Activated T-cell treated with anti-CD3 and anti-CD28 coated beads, Interleukin-2, amount 50 U/mL, for 72 hours (primary cell): Measurements from ENCODE around the gene CACNG5. TPM values are rescaled to one million over a fixed set of nuclear protein-coding genes. Genes with fewer than 3 reads are reported as not detected.
A peak's percentile ranks its signal among the peaks of the same experiment; 100 is the strongest.

Experiments used
- ATAC-seq, 2 donors: fragments of 150-1000 bp; cut with Tn5 transposase; replicated peaks in 1 of 2; 2 replicates each; pipeline ENCODE4 v1.10.0; 2021; ENCODE audit warnings: moderate library complexity in 2 of 2, mild to moderate bottlenecking in 1 of 2
- DNase-seq, 2 donors: peaks; one replicate each; pipeline ENCODE4 v3.0.0; 2021 to 2022; ENCODE audit warnings: mixed read lengths in 1 of 2
- H3K27ac Mint-ChIP-seq: one replicate; pipeline ENCODE4 v1.8.0; 2022; ENCODE audit warnings: mild to moderate bottlenecking, moderate library complexity, mixed read lengths
- H3K27me3 Mint-ChIP-seq: one replicate; pipeline ENCODE4 v1.8.0; 2022; ENCODE audit warnings: low read depth, mixed read lengths
- H3K36me3 Mint-ChIP-seq, 2 donors: one replicate each; pipeline ENCODE4 v1.8.0; 2022; ENCODE audit warnings: mixed read lengths in 2 of 2, mild to moderate bottlenecking in 1 of 2; ENCODE audit not compliant: insufficient read depth in 2 of 2
- H3K4me1 Mint-ChIP-seq: one replicate; pipeline ENCODE4 v1.8.0; 2022; ENCODE audit warnings: low read depth, mixed read lengths
- H3K4me3 Mint-ChIP-seq, 2 donors: one replicate each; pipeline ENCODE4 v1.8.0; 2022; ENCODE audit warnings: mild to moderate bottlenecking in 2 of 2, mixed read lengths in 2 of 2, moderate library complexity in 2 of 2
- H3K9me3 Mint-ChIP-seq, 2 donors: one replicate each; pipeline ENCODE4 v1.8.0; 2022; ENCODE audit warnings: mixed read lengths in 2 of 2
- total RNA-seq, 2 donors: library from RNA; stranded (reverse); gene quantifications; one replicate each; pipeline ENCODE4 v1.2.3, GENCODE V29; 2022

CACNG5 gene
- total RNA-seq, 2 donors from 2014 or later = not detected

DNA sequence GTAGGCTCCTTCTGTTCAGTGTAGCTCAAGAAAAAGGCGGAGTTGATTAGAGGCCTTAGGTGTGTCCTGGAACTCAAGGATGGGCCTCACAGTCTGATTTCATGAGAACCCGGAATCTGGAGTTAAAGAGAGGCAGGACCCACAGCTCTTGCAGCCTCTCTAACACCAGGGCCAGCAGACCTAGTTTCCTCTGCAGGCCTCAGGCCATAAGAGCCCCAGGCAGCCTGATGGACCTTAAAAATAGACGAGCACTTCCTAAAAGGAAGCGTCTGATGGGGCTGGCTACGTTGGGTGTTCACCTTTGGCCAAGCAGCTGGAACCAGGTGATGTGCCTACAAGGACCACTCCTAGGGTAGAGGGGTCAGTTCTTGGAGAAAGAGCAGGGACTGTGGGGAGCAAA is 7.6 kb downstream of the CACNG5 start:
- no peak for ATAC-seq
- Mint-ChIP-seq H3K4me3 (no peak overlapping the region), H3K4me1 (no peaks in the 10 kb centered on the region), H3K9me3 (peaks cover 2 to 6% of the 10 kb centered on the region in 2 donors), H3K36me3 (peaks cover 0 to 1% of the 10 kb centered on the region in 2 donors), H3K27ac (no peak overlapping the region), H3K27me3 (peaks cover 19% of the 10 kb centered on the region)
- DNase-seq = no peak

DNA sequence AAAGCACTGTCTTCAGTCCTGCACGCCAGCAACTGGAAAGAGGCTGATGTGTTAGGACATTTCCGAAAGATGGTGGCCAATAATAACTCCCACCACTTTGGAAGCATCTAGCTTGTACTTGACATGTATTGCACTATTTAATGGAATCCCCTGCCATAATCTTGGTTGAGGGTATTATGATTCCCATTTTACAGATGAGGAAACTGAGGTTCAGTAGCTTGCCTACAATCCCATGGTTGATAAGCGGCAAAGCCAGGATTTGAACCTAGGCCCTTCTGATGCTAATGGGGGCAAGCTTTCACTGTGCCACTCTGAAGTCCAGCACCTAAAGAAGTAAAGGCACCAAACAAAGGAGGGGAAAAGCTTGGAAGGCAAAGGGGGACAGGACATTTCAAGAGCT is 8.0 kb downstream of the CACNG5 start:
- ATAC-seq (no peak), DNase-seq (no peak)
- Mint-ChIP-seq H3K27me3 (peaks cover 16% of the 10 kb centered on the region), H3K4me1 (no peaks in the 10 kb centered on the region), H3K36me3 (peaks cover 0 to 1% of the 10 kb centered on the region in 2 donors), H3K27ac (no peak overlapping the region), H3K4me3 (no peak overlapping the region), H3K9me3 (peaks cover 2 to 6% of the 10 kb centered on the region in 2 donors)

DNA sequence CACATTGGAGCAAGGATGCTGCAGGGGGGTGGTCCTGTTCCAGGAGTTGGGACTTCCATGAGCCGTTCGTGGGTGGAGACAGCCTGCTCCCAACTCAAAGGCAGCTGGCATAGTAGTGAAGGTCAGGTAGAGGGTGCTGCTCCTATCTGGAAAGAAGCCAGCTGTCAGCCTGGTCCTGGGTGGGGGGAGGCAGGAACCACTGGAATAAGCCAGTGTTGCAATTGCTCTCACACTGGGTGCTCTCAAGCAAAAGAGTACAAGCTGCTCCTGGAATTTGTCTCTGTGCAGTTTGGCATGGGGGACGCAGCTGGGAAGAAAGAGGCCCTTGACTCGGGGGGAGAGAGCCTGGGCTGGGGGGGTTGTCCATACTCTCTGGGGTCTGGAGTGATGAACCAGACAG is 8.7 kb downstream of the CACNG5 start:
- Mint-ChIP-seq H3K27ac (no peak overlapping the region), H3K4me3 (no peak overlapping the region), H3K4me1 (no peaks in the 10 kb centered on the region), H3K36me3 (peaks cover 0 to 1% of the 10 kb centered on the region in 2 donors), H3K9me3 (peaks cover 2 to 6% of the 10 kb centered on the region in 2 donors), H3K27me3 (peaks cover 16% of the 10 kb centered on the region)
- ATAC-seq (no peak), DNase-seq (no peak)

DNA sequence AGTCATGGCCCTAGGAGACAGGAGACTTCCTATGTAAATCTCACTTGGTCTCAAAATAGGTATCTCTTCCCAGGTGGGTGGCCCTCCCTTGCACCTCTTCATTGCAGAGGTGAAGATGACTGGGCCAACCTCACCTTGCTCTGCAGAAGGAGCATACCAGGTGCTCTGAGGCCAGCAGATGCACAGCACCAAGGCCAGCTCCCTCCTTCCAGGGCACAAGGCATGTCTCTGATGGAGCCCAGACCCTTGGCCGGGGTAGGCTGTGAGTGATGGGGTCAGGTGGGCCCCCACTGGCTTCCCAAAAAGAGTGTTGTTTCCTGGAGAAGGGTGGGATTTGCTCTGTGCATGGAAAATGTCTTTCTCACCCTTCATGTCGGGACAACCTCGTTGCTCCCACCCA is 12.8 kb downstream of the CACNG5 start:
- H3K27me3 Mint-ChIP-seq = peaks cover 9% of the 10 kb centered on the region
- peaks cover 0 to 1% of the 10 kb centered on the region in 2 donors for H3K36me3 Mint-ChIP-seq
- no peak for ATAC-seq
- H3K27ac Mint-ChIP-seq = no peak overlapping the region
- no peaks in the 10 kb centered on the region for H3K4me1 Mint-ChIP-seq
- DNase-seq = no peak
- peaks cover 2 to 6% of the 10 kb centered on the region in 2 donors for H3K9me3 Mint-ChIP-seq
- no peak overlapping the region for H3K4me3 Mint-ChIP-seq

DNA sequence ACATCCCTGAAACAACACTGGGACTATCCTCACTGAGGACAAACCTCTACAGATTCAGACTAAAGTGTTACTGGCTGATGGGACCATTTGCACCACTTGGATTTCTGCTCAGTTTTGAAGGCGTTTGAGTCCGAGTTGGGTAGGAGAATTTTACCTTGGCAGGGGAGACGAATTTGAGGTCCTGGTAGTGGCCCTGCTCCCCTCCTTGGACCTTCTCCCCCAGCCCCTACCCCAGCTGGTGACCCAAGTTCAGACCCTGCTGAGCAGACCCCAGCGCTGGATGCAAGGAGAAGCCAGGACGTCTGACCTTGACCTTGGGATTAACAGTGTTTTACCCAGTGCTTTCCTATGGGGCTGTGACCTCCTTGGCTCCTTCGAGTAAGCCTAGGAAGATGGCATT is 13.6 kb downstream of the CACNG5 start:
- H3K4me1 Mint-ChIP-seq = no peaks in the 10 kb centered on the region
- H3K4me3 Mint-ChIP-seq = no peak overlapping the region
- peaks cover 2 to 6% of the 10 kb centered on the region in 2 donors for H3K9me3 Mint-ChIP-seq
- no peak overlapping the region for H3K27ac Mint-ChIP-seq
- H3K27me3 Mint-ChIP-seq = peaks cover 9% of the 10 kb centered on the region
- no peak for DNase-seq
- H3K36me3 Mint-ChIP-seq = peaks cover 0 to 1% of the 10 kb centered on the region in 2 donors
- ATAC-seq = no peak

DNA sequence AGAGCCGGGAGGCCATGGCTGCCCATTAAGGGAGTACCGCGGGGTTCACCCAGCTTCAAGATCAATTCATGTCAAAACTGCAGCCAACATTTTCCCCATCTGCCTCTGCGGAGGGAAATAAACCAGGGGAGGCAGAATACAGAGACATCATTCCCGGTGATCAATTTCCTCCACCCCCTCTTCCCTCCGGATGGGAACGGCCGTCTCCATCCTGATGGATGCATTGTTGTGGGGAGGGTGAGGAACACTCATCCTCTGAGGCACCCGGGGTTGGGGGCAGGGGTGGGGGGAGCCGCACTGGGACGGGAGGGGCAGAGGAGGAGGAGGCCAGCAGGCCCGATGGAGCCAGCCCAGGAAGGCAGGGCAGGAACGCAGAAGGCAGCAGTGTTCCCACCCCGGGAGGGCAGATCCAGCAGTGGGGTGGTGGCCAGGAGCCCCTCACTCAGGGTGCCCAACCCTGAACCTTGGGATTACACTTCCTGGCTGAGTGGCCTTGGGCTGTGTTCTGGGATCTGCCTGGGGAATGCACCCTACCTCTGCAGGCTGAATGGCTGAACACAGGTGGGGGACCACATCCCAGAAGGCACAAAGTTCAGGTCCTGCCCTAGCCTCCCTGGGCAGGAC is 14.2 kb downstream of the CACNG5 start:
- Mint-ChIP-seq H3K4me1 (no peaks in the 10 kb centered on the region), H3K27me3 (peaks cover 9% of the 10 kb centered on the region), H3K4me3 (no peak overlapping the region), H3K27ac (no peak overlapping the region), H3K9me3 (peaks cover 2 to 6% of the 10 kb centered on the region in 2 donors), H3K36me3 (peaks cover 0 to 1% of the 10 kb centered on the region in 2 donors)
- ATAC-seq = no peak
- DNase-seq = no peak

DNA sequence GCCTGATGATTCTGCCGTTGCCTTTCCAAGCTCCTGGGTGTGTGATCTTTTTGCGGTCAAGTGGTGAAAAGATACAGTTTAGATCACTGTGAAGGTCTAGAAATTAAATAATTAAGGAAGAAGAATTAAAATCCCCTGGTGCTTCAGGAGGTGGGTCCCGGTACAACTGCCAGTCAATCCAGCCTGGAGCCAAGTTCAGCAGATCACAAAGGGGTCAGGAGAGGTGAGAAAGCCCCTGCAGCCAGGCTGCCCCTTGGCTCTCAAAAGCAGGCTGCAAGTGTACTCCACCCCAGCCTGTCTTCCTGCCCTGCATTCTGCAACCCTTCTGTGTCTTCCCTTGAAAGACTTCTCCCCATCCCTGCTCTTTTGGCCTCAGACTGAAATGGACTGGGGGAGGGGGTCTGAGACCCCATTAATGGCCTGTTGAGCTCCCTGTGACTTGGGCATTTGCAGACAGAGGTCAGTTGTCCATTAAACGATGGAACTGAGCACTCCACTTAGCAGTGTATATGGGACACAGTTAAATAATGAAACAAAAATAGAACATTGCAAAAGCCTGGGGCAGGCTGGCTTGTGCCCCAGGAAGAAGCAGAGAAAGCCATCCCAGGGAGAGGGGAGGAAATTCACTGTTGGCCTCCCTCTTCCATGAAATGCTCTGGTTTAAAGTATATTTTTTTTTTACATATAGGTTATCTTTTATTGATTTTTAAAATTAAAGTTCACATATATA is 15.1 kb downstream of the CACNG5 start:
- Mint-ChIP-seq H3K27me3 (peaks cover 6% of the 10 kb centered on the region), H3K36me3 (peaks cover 1% of the 10 kb centered on the region in 2 donors), H3K9me3 (peaks cover 2 to 6% of the 10 kb centered on the region in 2 donors), H3K27ac (no peak overlapping the region), H3K4me1 (no peaks in the 10 kb centered on the region), H3K4me3 (no peak overlapping the region)
- DNase-seq (no peak), ATAC-seq (no peak)

DNA sequence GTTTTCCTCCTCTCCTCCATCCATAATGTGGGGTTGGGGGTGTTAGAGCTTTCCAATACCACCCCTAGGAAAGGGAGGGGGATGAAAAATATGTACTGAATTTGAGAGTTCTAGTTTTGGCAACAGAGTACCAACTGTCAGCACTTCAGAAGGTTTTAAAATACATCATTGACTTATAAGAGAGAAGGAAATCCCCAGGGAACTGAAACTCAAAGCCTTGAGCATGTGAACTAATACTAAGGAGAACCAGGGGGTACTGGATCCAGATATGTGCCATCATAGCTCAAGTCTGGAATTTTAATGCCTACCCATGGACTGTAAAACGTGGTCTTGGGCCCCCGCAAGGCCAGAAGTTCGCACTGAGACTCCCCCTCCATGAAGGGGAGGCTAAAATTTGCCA is 15.8 kb downstream of the CACNG5 start:
- Mint-ChIP-seq H3K4me3 (no peak overlapping the region), H3K4me1 (no peaks in the 10 kb centered on the region), H3K27me3 (peaks cover 4% of the 10 kb centered on the region), H3K27ac (no peak overlapping the region), H3K36me3 (peaks cover 1% of the 10 kb centered on the region in 2 donors), H3K9me3 (peaks cover 2 to 6% of the 10 kb centered on the region in 2 donors)
- DNase-seq = no peak
- ATAC-seq = no peak

DNA sequence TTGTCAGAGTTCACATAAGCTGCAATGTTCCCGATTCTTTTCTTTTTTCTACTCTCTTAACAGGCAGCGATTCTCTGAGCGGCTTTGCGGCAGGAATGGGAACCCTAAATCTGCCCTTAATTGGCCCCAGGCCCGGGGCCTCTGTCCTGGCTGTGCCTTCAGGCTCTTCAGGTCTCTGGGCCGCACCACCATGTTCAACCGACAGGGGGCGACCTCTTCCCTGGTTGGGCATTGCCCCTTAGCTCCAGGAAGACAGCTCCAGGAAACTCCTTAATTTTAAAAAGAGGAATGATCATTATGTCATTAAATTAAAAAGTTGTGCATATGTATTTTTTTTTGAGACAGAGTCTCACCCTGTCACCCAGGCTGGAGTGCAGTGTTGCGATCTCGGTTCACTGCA is 20.3 kb downstream of the CACNG5 start:
- Mint-ChIP-seq H3K27me3 (peaks cover 15% of the 10 kb centered on the region), H3K4me1 (peaks cover 5% of the 10 kb centered on the region), H3K9me3 (no peaks in the 10 kb centered on the region), H3K36me3 (peaks cover 0 to 1% of the 10 kb centered on the region in 2 donors), H3K27ac (no peak overlapping the region), H3K4me3 (no peak overlapping the region)
- DNase-seq = peak; percentile 46 to 53
- no peak for ATAC-seq

DNA sequence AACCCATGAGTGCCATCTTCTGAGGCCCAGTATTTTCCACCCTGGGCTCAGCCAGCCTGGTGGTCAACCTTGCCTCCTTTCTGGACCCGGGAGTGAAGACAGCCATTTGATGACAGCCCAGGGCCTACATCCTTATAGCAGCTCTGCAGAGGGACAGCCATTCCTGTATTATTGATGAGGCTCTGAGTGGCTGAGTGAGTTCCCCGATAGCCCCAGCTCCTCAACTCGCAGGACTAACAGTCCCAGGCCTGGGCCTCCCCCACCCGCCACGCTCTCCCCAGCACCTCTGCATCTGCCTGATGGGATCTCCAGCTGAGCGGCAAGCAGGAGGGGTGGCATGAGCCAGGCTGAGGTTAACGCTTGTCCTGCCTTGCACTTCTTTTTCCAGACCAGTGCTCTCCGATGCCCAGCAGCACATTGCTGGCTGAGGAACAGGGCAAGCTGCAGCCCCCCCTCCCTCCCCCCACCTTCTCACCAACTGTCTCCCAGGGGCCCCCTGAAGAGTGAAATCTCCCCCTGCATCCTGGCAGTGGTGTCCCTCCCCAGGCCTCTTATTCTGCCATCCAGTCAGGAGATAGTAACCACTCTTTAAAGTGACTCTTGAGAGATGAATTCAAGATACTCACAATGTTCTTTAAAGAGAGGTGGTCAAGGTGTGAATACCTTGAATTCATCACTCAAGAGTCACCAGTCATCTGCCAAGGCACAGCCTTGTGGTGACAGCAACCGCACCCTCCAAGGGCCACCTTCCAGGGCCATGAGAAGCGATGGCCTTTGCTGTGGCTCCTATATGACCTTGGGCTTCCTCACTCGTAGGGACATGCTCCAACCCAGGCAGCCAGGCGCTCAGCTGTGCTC is 23.5 kb downstream of the CACNG5 start:
- DNase-seq = no peak
- H3K27ac Mint-ChIP-seq = no peak overlapping the region
- H3K4me1 Mint-ChIP-seq = peaks cover 10% of the 10 kb centered on the region
- no peak for ATAC-seq
- peaks cover 0 to 1% of the 10 kb centered on the region in 2 donors for H3K36me3 Mint-ChIP-seq
- peaks cover 36% of the 10 kb centered on the region for H3K27me3 Mint-ChIP-seq
- no peak overlapping the region for H3K4me3 Mint-ChIP-seq
- H3K9me3 Mint-ChIP-seq = no peaks in the 10 kb centered on the region

DNA sequence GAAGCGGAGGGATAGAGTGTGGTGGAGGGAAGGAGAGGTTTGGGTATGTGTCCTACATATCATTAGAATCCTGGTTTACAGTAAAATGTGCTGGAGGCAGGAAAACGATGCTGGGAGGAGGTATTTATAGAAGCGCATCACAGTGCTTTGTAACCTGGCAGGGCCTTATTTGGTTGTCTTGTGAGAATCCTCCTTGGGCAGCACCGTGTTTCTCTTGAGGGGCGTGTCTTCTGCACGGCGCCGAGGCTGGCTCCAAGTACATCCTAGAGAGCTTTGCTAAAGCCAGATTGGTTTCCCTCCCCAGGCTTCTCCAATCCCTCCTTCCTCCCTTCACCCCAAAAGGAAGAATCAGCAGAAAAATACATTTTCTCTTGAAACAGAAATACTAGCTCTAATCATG is 24.4 kb downstream of the CACNG5 start:
- no peak overlapping the region for H3K27ac Mint-ChIP-seq
- ATAC-seq (no peak), DNase-seq (no peak)
- H3K36me3 Mint-ChIP-seq = peaks cover 0 to 2% of the 10 kb centered on the region in 2 donors
- H3K27me3 Mint-ChIP-seq = peaks cover 45% of the 10 kb centered on the region
- no peak overlapping the region for H3K4me3 Mint-ChIP-seq
- H3K4me1 Mint-ChIP-seq = peaks cover 10% of the 10 kb centered on the region
- peaks cover 2 to 3% of the 10 kb centered on the region in 2 donors for H3K9me3 Mint-ChIP-seq

DNA sequence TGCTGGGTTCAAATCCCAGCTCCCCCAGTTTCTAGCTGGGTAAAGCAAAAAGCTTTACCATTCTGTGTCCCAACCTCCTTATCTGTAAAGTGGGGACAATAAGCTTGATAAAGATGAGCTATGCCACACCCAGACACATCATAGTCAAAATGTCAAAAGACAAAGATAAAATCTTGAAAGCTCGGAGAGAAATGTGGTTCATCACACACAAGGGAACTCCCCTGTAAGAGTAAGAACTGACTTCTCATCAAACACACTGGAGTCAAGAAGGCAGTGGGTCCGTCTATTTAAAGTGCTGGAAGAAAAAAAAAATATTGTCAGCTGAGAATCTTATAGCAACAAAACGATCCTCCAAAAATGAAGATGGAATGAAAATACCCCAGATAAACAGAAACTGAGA is 25.3 kb downstream of the CACNG5 start:
- Mint-ChIP-seq H3K9me3 (peaks cover 2 to 3% of the 10 kb centered on the region in 2 donors), H3K27ac (no peak overlapping the region), H3K4me1 (peaks cover 10% of the 10 kb centered on the region), H3K27me3 (peaks cover 48% of the 10 kb centered on the region), H3K36me3 (peaks cover 0 to 1% of the 10 kb centered on the region in 2 donors), H3K4me3 (no peak overlapping the region)
- no peak for DNase-seq
- peak; percentile 66 to 76 for ATAC-seq

DNA sequence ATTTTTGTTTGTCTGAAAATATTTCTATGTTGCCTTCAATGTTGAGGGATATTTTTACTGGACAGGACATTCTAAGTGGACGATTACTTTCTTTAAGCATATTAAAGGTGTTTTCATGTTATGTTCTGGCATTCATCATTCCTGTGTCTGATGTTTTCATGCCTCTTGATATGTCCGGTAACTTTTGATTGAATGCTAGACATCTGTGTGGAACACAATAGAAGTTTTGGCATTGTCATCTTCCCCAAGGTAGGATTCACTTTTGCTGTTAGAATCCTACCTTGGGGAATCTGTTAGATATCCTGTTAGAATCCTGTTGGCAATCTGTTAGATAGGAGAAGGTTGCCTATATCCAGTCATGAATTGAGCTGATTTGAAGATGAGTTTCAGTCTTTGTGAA is 28.9 kb downstream of the CACNG5 start:
- peaks cover 3 to 4% of the 10 kb centered on the region in 2 donors for H3K9me3 Mint-ChIP-seq
- peaks cover 67% of the 10 kb centered on the region for H3K27me3 Mint-ChIP-seq
- H3K4me3 Mint-ChIP-seq = no peak overlapping the region
- H3K36me3 Mint-ChIP-seq = peaks cover 0 to 2% of the 10 kb centered on the region in 2 donors
- H3K27ac Mint-ChIP-seq = no peak overlapping the region
- peaks cover 10% of the 10 kb centered on the region for H3K4me1 Mint-ChIP-seq
- ATAC-seq (no peak), DNase-seq (no peak)
